SK-N-SH (cell line): ENCODE data around the gene FAM131B. TPM values are rescaled to one million over a fixed set of nuclear protein-coding genes. Genes with fewer than 3 reads are reported as not detected.

Experiments used
- CTCF ChIA-PET: fragments of 300-600, 350-600 bp; formaldehyde crosslinking; extraction: SDS; loops from one replicate; lab custom pipeline; 2021; lab: Yijun Ruan, JAX
- POLR2A ChIA-PET: fragments of 350-600 bp; sonication (Branson Sonifier 250); formaldehyde crosslinking; extraction: SDS; loops from one replicate; lab custom pipeline; 2020; ENCODE audit warnings: antibody characterized with exemption, inconsistent platforms; lab: Yijun Ruan, JAX
- DNase-seq: peaks from one replicate; pipeline ENCODE4 v3.0.0; 2012
- H2AFZ ChIP-seq: fragments of 200-600 bp; sonication (generic); 2 replicates; pipeline ENCODE4 v1.8.1; 2016; ENCODE audit warnings: antibody characterized with exemption, mild to moderate bottlenecking, low read depth
- H3F3A ChIP-seq: fragments of 200-600 bp; sonication (generic); replicated peaks from 2 replicates; pipeline ENCODE3; 2016; ENCODE audit warnings: antibody characterized with exemption, mild to moderate bottlenecking; ENCODE audit not compliant: insufficient read depth
- H3K27ac ChIP-seq, 2 experiments: fragments of 200-500 bp in 1 of 2; fragments of 200-600 bp in 1 of 2; sonication (Bioruptor generic) in 1 of 2; sonication (generic), shearing (Covaris generic) in 1 of 2; 2 replicates each; pipeline versions ENCODE4 v1.5.1 to v1.6.1; 2014 to 2016; ENCODE audit warnings: low read depth in 2 of 2, inconsistent platforms in 1 of 2, low read length in 1 of 2, mild to moderate bottlenecking in 1 of 2, mixed read lengths in 1 of 2
- H3K27me3 ChIP-seq: fragments of 200-600 bp; sonication (generic), shearing (Covaris generic); 2 replicates; pipeline ENCODE4 v1.6.1; 2016; ENCODE audit warnings: mixed run types; ENCODE audit not compliant: insufficient read depth
- H3K36me3 ChIP-seq, 2 experiments: fragments of 200-500 bp in 1 of 2; fragments of 200-600 bp in 1 of 2; sonication (Bioruptor generic) in 1 of 2; sonication (generic) in 1 of 2; replicated peaks in 1 of 2; 2 replicates each; pipeline versions ENCODE3 to v1.5.1; 2014 to 2016; ENCODE audit warnings: low read length in 1 of 2, mild to moderate bottlenecking in 1 of 2; ENCODE audit not compliant: insufficient read depth in 2 of 2, control insufficient read depth in 1 of 2
- H3K4me1 ChIP-seq, 2 experiments: fragments of 200-500 bp in 1 of 2; fragments of 200-600 bp in 1 of 2; sonication (Bioruptor generic) in 1 of 2; sonication (generic), shearing (Covaris generic) in 1 of 2; 2 replicates each; pipeline versions ENCODE4 v1.5.1 to v1.6.1; 2014 to 2016; ENCODE audit warnings: low read depth in 1 of 2, low read length in 1 of 2, mixed run types in 1 of 2; ENCODE audit not compliant: insufficient read depth in 2 of 2, control insufficient read depth in 1 of 2
- H3K4me2 ChIP-seq: fragments of 200-600 bp; sonication (generic), shearing (Covaris generic); 2 replicates; pipeline ENCODE4 v1.6.1; 2017; ENCODE audit warnings: mixed run types
- H3K4me3 ChIP-seq, 2 experiments: fragments of 200-500 bp in 1 of 2; fragments of 200-600 bp in 1 of 2; sonication (Bioruptor generic) in 1 of 2; sonication (generic), shearing (Covaris generic) in 1 of 2; 2 replicates each; pipeline versions ENCODE4 v1.5.1 to v1.8.1; 2014 to 2016; ENCODE audit warnings: low read depth in 2 of 2, inconsistent platforms in 1 of 2, low read length in 1 of 2, mild to moderate bottlenecking in 1 of 2, mixed read lengths in 1 of 2, moderate library complexity in 1 of 2
- H3K79me2 ChIP-seq: fragments of 200-600 bp; sonication (generic); 2 replicates; pipeline ENCODE4 v1.8.1; 2017; ENCODE audit warnings: mild to moderate bottlenecking; ENCODE audit not compliant: insufficient read depth
- H3K9ac ChIP-seq: fragments of 200-600 bp; sonication (generic); 2 replicates; pipeline ENCODE4 v1.6.1; 2017; ENCODE audit warnings: mixed run types
- H3K9me2 ChIP-seq: fragments of 200-600 bp; sonication (generic); 2 replicates; pipeline ENCODE4 v1.6.1; 2017; ENCODE audit warnings: mixed run types
- H3K9me3 ChIP-seq: fragments of 200-600 bp; sonication (generic); 2 replicates; pipeline ENCODE4 v1.6.1; 2017; ENCODE audit warnings: mixed run types, mild to moderate bottlenecking, moderate library complexity
- H4K20me1 ChIP-seq: fragments of 200-600 bp; sonication (generic); 2 replicates; pipeline ENCODE4 v1.6.1; 2017; ENCODE audit warnings: mild to moderate bottlenecking, mixed run types; ENCODE audit not compliant: insufficient read depth
- EZH2phosphoT487 ChIP-seq: fragments of 200-600 bp; sonication (generic); IDR thresholded peaks from 2 replicates; pipeline ENCODE4 v1.6.1; 2017; ENCODE audit warnings: low read depth, mixed run types, mild to moderate bottlenecking, antibody characterized with exemption, moderate library complexity, borderline replicate concordance
- FOSL2 ChIP-seq: IDR thresholded peaks from 2 replicates; pipeline ENCODE4 v1.4.0; 2012; ENCODE audit warnings: low read depth, mild to moderate bottlenecking, moderate library complexity, borderline replicate concordance
- FOXM1 ChIP-seq: IDR thresholded peaks from 2 replicates; pipeline ENCODE4 v1.4.0; 2012; ENCODE audit warnings: low read depth, mild to moderate bottlenecking
- MAX ChIP-seq: IDR thresholded peaks from 2 replicates; pipeline ENCODE4 v1.4.0; 2012; ENCODE audit warnings: low read depth
- NFIC ChIP-seq: IDR thresholded peaks from 2 replicates; pipeline ENCODE4 v1.4.0; 2012; ENCODE audit warnings: borderline replicate concordance
- PBX3 ChIP-seq: IDR thresholded peaks from 2 replicates; pipeline ENCODE4; 2012
- RCOR1 ChIP-seq: fragments of 150-350 bp; IDR thresholded peaks from 2 replicates; pipeline ENCODE4 v1.6.1; 2017; ENCODE audit warnings: antibody characterized with exemption, low read length
- REST ChIP-seq: IDR thresholded peaks from 2 replicates; pipeline ENCODE4 v1.6.1; 2012; ENCODE audit warnings: mild to moderate bottlenecking, low read depth, low read length, moderate library complexity
- RFX5 ChIP-seq: IDR thresholded peaks from 2 replicates; pipeline ENCODE4 v1.6.1; 2012; ENCODE audit warnings: mild to moderate bottlenecking, improper control_type of control experiment, low read length
- TCF12 ChIP-seq: IDR thresholded peaks from 2 replicates; pipeline ENCODE4 v1.4.0; 2012
- TEAD4 ChIP-seq: IDR thresholded peaks from 2 replicates; pipeline ENCODE4 v1.4.0; 2012; ENCODE audit warnings: mild to moderate bottlenecking, borderline replicate concordance; ENCODE audit not compliant: insufficient read depth
- USF1 ChIP-seq: IDR thresholded peaks from 2 replicates; pipeline ENCODE4 v1.4.0; 2012; ENCODE audit warnings: low read depth, borderline replicate concordance
- USF2 ChIP-seq: fragments of 150-350 bp; IDR thresholded peaks from 2 replicates; pipeline ENCODE4 v1.6.1; 2017; ENCODE audit warnings: antibody characterized with exemption, low read length, low read depth, borderline replicate concordance
- WGBS: methylation state at CpG from one replicate; pipeline ENCODE4 v1.1.6; 2017; ENCODE audit warnings: low lambda C conversion rate; 5-methylcytosine and 5-hydroxymethylcytosine counted together
- polyA plus RNA-seq, 3 experiments: library from polyadenylated mRNA; depleted of rRNA; stranded (reverse); fragments of >200 nt; gene quantifications; 2 replicates each; pipeline ENCODE4 v1.2.3, GENCODE V29; 2012

FAM131B gene
- polyA plus RNA-seq, 1 of the 3 experiments (the other 2 are of a cell fraction), result 43.6 TPM

GRCh38 chr7:143351060-143351459, 11.5 kb downstream of the FAM131B start:
- TF ChIP-seq NFIC, result no peak
- peak; percentile 18; the same call in 1 of the 2 replicates for TF ChIP-seq FOSL2
- no peak for TF ChIP-seq RFX5
- peak; percentile 24; the same call in 1 of the 2 replicates for TF ChIP-seq TCF12
- no peak for TF ChIP-seq REST
- TF ChIP-seq MAX, result peak; percentile 45; the same call in 1 of the 2 replicates
- TF ChIP-seq USF1, result peak; percentile 69; the same call in 1 of the 2 replicates
- no peak for TF ChIP-seq RCOR1
- no peak for TF ChIP-seq USF2
- TF ChIP-seq PBX3, result no peak
- no peak for TF ChIP-seq FOXM1
- no peak for TF ChIP-seq EZH2phosphoT487
- TF ChIP-seq TEAD4, result no peak
- TF ChIP-seq, all 33 proteins: peak for 4
- peaks cover 0 to 2% of the 10 kb centered on the region in 2 experiments for H3K36me3 ChIP-seq
- WGBS, result 46% methylated on average over 5 of the region's 5 CpGs

More at GRCh38 chr7:143351060-143351459, 11.5 kb downstream of the FAM131B start:
- ChIA-PET CTCF (interaction anchor here (0.6 to 2.1 kb wide), 3 partner anchors 21 to 70 kb away, joined by 3 to 7 read pairs (median 3); no protein-coding TSS in a partner anchor), POLR2A (no interaction called here)
- Histone ChIP-seq H3K9ac (no peak overlapping the region), H3K4me2 (no peak overlapping the region), H3K9me3 (no peaks in the 10 kb centered on the region), H3K79me2 (no peaks in the 10 kb centered on the region), H3K27me3 (no peaks in the 10 kb centered on the region), H3K4me1 (no peaks in the 10 kb centered on the region), H3F3A (no peaks in the 10 kb centered on the region), H3K4me3 (no peak overlapping the region), H4K20me1 (no peaks in the 10 kb centered on the region), H2AFZ (no peak overlapping the region), H3K9me2 (no peaks in the 10 kb centered on the region), H3K27ac (no peak overlapping the region)
- DNase-seq, result no peak
